LNCaP clone FGC (cell line): ENCODE results near the gene TBL1X.

ENCODE experiments used
- DNase-seq: peaks from one replicate; pipeline ENCODE4 v3.0.0-alpha.2; 2011; ENCODE audit warnings: low read depth
- H3K4me3 ChIP-seq: 2 replicates; pipeline ENCODE4 v1.5.1; 2011; ENCODE audit warnings: mild to moderate bottlenecking, low read depth, low read length, control low read depth
- TF ChIP-seq, protein P1 (sequence below): IDR thresholded peaks from 2 replicates; pipeline ENCODE4 v1.5.1; 2012; ENCODE audit warnings: mild to moderate bottlenecking; ENCODE audit not compliant: control insufficient read depth, insufficient read depth; ENCODE audit errors: extremely low read depth

TBL1X gene

DNA sequence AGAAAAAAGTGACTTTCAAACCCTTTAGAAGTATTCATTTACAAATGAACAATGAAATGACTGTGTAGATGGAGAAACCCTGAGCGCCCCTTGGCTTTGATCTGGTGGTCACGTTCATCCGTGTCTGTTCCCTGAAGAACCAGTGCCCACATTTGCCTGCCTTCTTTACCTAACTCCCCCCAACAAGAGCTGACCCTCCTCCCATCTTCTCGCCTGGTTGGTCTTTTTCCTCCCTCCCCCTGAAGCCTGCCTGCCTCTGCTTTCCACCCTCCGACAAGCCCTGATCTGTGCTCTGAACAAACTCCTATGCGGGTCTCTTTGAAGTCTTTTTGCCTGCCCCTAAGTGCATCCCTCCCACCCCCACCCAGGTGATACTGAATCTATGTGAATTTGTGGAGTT lies 18.5 kb downstream of the TBL1X start:
- H3K4me3 ChIP-seq = no peak overlapping the region
- DNase-seq = no peak
- TF ChIP-seq, protein P1, sequence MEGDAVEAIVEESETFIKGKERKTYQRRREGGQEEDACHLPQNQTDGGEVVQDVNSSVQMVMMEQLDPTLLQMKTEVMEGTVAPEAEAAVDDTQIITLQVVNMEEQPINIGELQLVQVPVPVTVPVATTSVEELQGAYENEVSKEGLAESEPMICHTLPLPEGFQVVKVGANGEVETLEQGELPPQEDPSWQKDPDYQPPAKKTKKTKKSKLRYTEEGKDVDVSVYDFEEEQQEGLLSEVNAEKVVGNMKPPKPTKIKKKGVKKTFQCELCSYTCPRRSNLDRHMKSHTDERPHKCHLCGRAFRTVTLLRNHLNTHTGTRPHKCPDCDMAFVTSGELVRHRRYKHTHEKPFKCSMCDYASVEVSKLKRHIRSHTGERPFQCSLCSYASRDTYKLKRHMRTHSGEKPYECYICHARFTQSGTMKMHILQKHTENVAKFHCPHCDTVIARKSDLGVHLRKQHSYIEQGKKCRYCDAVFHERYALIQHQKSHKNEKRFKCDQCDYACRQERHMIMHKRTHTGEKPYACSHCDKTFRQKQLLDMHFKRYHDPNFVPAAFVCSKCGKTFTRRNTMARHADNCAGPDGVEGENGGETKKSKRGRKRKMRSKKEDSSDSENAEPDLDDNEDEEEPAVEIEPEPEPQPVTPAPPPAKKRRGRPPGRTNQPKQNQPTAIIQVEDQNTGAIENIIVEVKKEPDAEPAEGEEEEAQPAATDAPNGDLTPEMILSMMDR = no peak

GRCh38 chrX:9486786-9487387 lies 22.0 kb downstream of the TBL1X start:
- TF ChIP-seq, protein P1 = no peak
- H3K4me3 ChIP-seq = no peak overlapping the region
- no peak for DNase-seq

DNA sequence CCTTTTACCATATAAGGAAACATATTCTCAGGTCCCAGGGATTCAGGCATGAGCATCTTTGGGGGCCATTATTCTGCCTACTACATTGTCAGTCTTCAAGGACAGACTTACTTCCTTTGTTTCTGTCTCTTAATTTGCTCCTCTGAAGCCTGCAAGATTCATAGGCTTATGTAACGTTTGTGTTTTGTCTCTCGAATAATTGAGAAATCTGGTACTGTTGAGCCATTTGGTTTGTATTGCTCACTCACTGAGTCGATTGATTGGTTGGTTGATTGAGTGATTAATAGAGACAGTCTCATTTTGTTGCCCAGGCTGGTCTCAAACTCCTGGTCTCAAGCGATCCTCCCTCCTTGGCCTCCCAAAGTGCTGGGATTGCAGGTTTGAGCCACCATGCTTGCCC lies 23.7 kb downstream of the TBL1X start:
- no peak overlapping the region for H3K4me3 ChIP-seq
- TF ChIP-seq, protein P1 = no peak
- DNase-seq = no peak

DNA sequence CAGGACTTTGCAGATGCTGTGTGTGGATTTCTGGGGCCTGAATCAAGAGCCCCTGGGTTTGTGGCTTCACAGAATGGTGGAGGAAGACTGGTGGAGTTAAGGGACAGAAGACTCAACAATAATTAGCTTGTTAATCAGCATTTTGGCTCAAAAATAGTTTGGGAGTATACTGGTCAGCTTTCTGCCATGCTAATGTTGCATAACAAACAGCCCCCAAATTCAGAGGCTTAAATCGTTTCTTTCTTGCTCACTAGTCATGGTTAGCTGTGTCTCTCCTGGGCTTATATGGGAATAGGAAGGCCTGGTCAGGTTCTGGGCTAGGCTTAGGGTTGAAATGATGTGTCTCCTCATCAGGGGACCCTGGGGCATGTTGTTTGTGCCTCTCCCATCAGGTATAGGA lies 24.4 kb downstream of the TBL1X start:
- no peak for DNase-seq
- H3K4me3 ChIP-seq = no peak overlapping the region
- TF ChIP-seq, protein P1 = no peak

DNA sequence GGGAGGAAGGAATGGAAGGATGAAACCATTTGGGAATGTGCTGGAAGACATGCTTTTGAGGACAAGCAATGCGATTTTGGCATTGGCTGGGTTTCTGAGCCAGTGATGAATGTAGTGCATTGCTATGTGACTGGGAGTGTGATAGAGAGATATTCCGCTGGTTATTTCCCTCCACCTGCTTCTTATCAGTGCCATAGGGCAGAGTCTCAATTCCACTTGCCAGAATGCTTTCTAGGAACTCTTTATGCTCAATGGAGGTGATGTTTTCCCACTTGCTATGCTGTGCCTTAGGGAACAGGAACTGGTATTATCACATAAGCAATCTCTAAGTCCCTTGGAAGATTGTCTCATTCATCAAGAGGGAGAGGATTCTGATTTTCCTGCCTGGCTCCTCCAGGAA lies 28.0 kb downstream of the TBL1X start:
- TF ChIP-seq, protein P1 = no peak
- DNase-seq = peak; percentile 32

DNA sequence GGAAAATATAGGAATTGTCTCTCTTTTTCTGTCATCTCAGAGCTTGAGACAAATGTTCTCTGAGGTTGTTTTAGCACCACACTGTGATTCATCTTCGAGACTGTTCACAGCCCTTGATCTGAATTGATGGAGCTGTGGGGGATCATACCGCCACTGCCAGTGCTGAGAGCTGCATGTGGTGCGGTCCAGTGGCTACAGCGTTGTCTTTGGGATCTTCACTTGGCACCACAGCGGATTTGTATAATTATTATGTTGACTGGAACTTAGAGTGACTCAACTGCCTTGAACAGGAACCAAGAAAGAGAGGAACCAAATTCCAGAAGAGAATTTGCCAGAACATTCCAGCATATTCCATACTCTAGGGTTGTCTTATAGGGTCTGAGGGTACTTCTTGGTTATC lies 29.1 kb downstream of the TBL1X start:
- H3K4me3 ChIP-seq = no peak overlapping the region

More for the DNA sequence above, 28.0 kb downstream of the TBL1X start:
- no peak overlapping the region for H3K4me3 ChIP-seq

DNA sequence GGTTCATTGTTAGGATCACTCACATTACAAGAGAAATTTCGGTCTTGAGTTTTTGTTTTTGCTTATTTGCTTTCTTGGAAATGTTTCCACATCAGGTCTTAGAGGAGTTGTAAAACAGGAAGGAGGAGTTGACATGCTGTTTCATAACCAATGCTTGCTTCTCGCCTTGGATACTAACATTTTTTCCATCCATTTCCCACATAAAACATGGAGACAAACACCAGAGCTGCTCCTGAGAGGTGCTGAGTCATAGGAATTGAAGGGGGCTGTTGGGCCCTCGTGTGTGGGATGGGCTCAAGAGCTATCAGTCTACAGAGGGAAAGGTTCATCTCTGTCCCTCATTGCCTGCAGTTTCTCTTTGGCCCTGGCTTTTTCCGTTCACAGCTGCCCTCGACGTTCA lies 29.9 kb downstream of the TBL1X start:
- TF ChIP-seq, protein P1 = no peak
- peak; percentile 49 for DNase-seq
- no peak overlapping the region for H3K4me3 ChIP-seq

More for the DNA sequence above, 29.1 kb downstream of the TBL1X start:
- TF ChIP-seq, protein P1 = no peak
- no peak for DNase-seq
